SK-MEL-5 (cell line): ENCODE measurements around the gene VWA1. TPM values are rescaled to one million over a fixed set of nuclear protein-coding genes. Genes with fewer than 3 reads are reported as not detected.
"Not testable (repeated sequence)": the region's sequence is repeated elsewhere in the genome, so short reads cannot be mapped to it uniquely, and the experiment has no call there.

ENCODE experiments used
- DNase-seq: peaks from one replicate; pipeline ENCODE4 v3.0.0-alpha.2; 2016; ENCODE audit warnings: low read depth, low spot score
- in situ Hi-C: cut with HindIII; loops from 2 replicates; pipeline ENCODE4 v1.10.0; 2016; ENCODE audit warnings: low sequenced_read_pairs, high pct_unique_total_duplicates, low pct_unique_long_range_greater_than_20kb
- total RNA-seq: library from RNA; depleted of rRNA; stranded (reverse); fragments of >200 nt; shearing (Covaris generic); gene quantifications from 2 replicates; pipeline ENCODE4 v1.2.3, GENCODE V29; 2014

Gene VWA1
- total RNA-seq, 1 experiment from 2014 or later: 15.3 TPM

- no peak for DNase-seq
- in situ Hi-C loops: no loop called here
These were observed 34.0 kb upstream of the VWA1 start for GRCh38 chr1:1401457-1402010.

GRCh38 chr1:1402072-1402900 lies 33.2 kb upstream of the VWA1 start:
- peak; percentile 77 for DNase-seq
- in situ Hi-C loops: no loop called here

GRCh38 chr1:1402901-1403392 lies 32.5 kb upstream of the VWA1 start:
- DNase-seq, in situ Hi-C loops: not testable (repeated sequence)

- DNase-seq: no peak
- in situ Hi-C loops: no loop called here
These were observed 31.8 kb upstream of the VWA1 start for GRCh38 chr1:1403653-1404052.

GRCh38 chr1:1406101-1406820 lies 29.2 kb upstream of the VWA1 start:
- in situ Hi-C loops: no loop called here
- no peak for DNase-seq

- in situ Hi-C loops: no loop called here
These were observed 28.5 kb upstream of the VWA1 start, which contains the start of gene MRPL20 for GRCh38 chr1:1406821-1407635. TSS of gene MRPL20 (minus strand) at chr1:1407293. CDS start at chr1:1407217, 76 bp downstream.

GRCh38 chr1:1407636-1408318 lies 27.7 kb upstream of the VWA1 start:
- in situ Hi-C loops: no loop called here
- DNase-seq: peak; percentile 34

More at GRCh38 chr1:1406821-1407635, 28.5 kb upstream of the VWA1 start, which contains the start of gene MRPL20:
- DNase-seq: peak; percentile 88

GRCh38 chr1:1410238-1410637 lies 25.3 kb upstream of the VWA1 start:
- not testable (repeated sequence) for DNase-seq

GRCh38 chr1:1411626-1412025 lies 23.9 kb upstream of the VWA1 start:
- no peak for DNase-seq
- in situ Hi-C loops: no loop called here

More at GRCh38 chr1:1410238-1410637, 25.3 kb upstream of the VWA1 start:
- in situ Hi-C loops: not testable (repeated sequence)

- in situ Hi-C loops: not testable (repeated sequence)
These were observed 23.1 kb upstream of the VWA1 start for GRCh38 chr1:1412311-1412902.

GRCh38 chr1:1415751-1416150 lies 19.7 kb upstream of the VWA1 start:
- in situ Hi-C loops: no loop called here
- DNase-seq: no peak

More at GRCh38 chr1:1412311-1412902, 23.1 kb upstream of the VWA1 start:
- not testable (repeated sequence) for DNase-seq

- in situ Hi-C loops, DNase-seq: not testable (repeated sequence)
These were observed 18.1 kb upstream of the VWA1 start for GRCh38 chr1:1417396-1417795.

- DNase-seq, in situ Hi-C loops: not testable (repeated sequence)
These were observed 17.5 kb upstream of the VWA1 start for GRCh38 chr1:1417825-1418463.

GRCh38 chr1:1418464-1419362 lies 16.8 kb upstream of the VWA1 start:
- DNase-seq: no peak
- in situ Hi-C loops: no loop called here

- DNase-seq: no peak
- in situ Hi-C loops: no loop called here
These were observed 16.1 kb upstream of the VWA1 start for GRCh38 chr1:1419363-1419812.
